ENCODE data around the gene OR2L5.
A peak's percentile ranks its signal among the peaks of the same experiment; 100 is the strongest.

Gene OR2L5

GRCh38 chr1:248013229-248013710 lies at the start of gene OR2L5:
OR2L5 (plus strand) TSS chr1:248013660; CDS start chr1:248021948, 8,288 bp downstream.
- DNase-seq, result no peak

GRCh38 chr1:247964933-247965332 lies 48.5 kb upstream of the OR2L5 start, which contains the start of gene OR2AK2:
OR2AK2 (plus strand) TSS chr1:247965233; CDS start chr1:247965377, 144 bp downstream.
- no peak for DNase-seq

GRCh38 chr1:247966532-247967204 lies 46.8 kb upstream of the OR2L5 start:
- DNase-seq, result peak; percentile 41

- DNase-seq, result no peak
Observed at GRCh38 chr1:247992986-247993385, 20.5 kb upstream of the OR2L5 start.

GRCh38 chr1:247998811-247999210 lies 14.6 kb upstream of the OR2L5 start:
- no peak for DNase-seq

DNA sequence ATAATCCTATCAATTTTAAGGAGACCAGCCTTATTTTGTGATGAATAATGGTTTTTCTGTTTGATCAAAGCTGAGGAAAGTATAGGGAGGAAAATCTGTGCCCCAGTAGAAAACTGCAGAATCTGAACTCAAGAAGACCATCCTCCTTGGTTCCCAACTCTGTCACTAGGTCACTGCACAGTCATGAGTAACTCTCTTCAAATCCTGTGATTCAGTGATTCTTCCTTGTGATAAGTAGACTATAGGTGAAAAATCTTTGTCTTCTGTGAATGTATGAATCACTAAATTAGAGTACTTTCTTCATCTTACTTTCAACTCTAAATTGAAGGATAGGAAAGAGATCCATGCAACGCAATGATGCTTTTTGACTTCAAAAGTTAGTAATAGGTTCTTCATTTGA lies 13.3 kb upstream of the OR2L5 start:
- DNase-seq, result no peak

DNA sequence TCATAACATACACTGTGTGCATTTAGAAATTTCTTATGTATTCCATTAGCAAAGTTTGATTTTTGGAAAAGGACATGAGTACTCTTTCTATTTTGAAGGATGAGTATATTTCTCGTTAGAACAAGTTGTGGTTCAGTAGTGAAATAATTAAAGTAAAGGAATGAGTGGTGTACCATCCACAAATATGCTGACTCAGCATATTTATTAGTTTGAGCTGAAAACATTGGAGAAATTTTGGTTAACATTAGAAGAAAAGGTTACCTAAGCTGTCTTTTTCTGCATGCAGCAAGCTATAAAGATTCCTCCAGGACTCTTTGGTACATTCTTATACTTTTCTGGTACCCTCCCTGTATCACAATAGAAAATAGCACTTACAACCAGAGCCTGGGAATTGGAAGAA lies 5.7 kb upstream of the OR2L5 start:
- DNase-seq, result no peak

GRCh38 chr1:248009681-248010080 lies 3.8 kb upstream of the OR2L5 start:
- DNase-seq, result no peak

GRCh38 chr1:248015803-248016202 lies 2.3 kb downstream of the OR2L5 start:
- no peak for DNase-seq

DNA sequence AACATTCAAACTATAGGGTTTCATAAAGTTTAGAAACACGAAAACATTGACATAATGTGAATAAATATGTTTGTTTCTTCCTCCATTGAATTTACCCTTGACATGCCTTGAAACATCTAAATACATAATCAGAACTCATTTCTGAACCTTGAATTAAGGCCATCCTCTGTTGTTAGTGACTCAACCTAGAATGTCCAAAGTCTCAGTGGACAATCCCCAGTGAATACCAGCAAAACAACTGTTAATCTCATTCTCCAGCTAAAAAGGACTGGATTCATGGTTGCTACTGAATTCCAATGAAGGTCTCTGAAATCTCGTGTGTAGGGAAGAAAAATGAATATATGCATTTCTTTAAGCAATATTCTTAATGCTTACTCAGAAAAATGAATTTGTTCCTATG lies 16.3 kb downstream of the OR2L5 start, which contains the start of gene OR2L2:
OR2L2 (plus strand) TSS at position 301 of the 400 bp plus-strand sequence. CDS start 8,198 bp downstream, outside the sequence.
- DNase-seq, result no peak

DNA sequence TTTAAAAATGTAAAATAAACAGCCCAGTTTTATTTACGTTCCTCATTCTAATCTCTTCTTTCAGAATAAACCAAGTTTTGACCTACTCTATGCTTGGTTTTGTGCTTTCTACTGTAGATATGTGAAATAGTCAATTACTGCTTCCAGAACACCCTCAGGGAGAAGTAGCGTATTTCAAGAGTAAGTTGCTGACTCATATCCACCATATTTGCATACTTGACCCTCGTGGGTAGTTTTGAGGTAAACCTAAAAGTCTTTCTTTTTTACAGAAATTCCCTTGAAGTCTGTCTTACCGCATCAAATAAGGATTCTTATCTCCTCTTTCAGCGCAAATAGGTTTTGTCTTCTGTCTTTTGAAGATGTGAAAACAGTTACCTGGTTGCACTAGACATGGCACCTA lies 31.7 kb downstream of the OR2L5 start:
- no peak for DNase-seq

GRCh38 chr1:248046536-248046935 lies 33.1 kb downstream of the OR2L5 start, which contains the start of gene OR2L3:
OR2L3 (plus strand) TSS chr1:248046836; CDS start chr1:248060682, 13,846 bp downstream.
- DNase-seq, result no peak

- DNase-seq, result no peak
Observed at GRCh38 chr1:248047008-248047407, 33.5 kb downstream of the OR2L5 start.

- DNase-seq, result no peak
Observed at GRCh38 chr1:248054671-248055070, 41.2 kb downstream of the OR2L5 start.

DNA sequence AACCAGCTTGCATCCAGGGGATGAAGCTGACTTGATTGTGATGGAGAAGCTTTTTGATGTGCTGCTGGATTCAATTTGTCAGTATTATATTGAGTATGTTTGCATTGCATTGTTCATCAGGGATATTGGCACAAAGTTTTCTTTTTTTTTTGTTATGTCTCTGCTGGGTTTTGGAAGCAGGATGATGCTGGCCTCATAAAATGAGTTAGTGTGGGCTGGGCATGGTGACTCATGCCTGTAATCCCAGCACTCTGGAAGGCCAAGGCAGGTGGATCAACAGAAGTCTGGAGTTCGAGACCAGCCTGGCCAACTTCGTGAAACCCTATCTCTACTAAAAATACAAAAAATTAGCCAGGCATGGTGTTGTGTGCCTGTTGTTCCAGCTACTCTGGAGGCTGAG lies 41.8 kb downstream of the OR2L5 start:
- no peak for DNase-seq

DNA sequence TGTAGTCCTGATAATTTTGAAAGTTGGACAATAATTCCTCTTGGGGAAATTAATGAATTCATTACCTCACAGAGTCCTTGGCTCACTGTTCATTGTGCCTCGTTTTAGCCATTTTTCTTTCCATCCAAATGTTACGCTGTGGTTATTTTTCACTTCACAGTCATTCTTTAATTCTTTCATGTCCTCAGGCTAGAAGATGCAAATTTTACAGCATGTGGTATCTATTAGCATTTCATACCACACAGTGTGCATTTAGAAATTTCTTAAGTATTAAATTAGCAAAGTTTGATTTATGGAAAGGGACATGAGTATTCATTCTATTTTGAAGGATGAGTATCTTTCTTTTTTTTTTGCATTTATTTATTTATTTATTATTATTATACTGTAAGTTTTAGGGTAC lies 51.6 kb downstream of the OR2L5 start:
- no peak for DNase-seq

- no peak for DNase-seq
Observed at GRCh38 chr1:248065604-248066003, 52.1 kb downstream of the OR2L5 start.
